Measurements from ENCODE around the gene WDR72.

DNA sequence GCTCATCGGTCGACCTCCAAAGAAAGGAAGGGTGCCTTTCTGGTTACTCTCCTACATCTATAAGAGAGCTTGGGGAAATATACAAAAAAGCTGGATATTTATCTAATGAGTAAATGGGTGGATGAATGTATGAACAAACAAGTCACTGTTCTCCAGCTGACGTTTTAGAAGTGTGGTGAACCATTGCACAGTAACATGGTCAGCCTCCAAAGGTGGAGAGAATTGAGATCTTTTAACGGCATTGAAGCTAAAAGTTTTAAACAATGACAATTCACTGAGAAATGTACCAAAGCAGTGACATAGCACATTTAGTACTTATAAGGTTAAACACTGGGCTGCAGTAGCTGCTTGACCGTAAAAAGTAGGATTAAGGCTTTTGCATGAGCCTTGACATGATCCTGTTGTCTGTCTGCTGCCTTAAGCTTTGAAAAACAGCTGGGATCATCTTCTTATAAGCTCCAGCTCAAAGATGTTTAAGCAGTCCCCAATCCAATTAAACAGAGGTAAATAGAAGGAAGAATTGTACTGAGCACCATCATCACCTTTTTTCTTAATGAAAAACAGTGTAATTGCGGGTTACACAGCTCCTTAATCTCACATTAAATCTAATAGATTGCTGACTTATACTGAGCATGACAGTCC lies 222.9 kb downstream of the WDR72 start:
- no peak for TF ChIP-seq CTCF (IDR thresholded peaks at IDR 0.05; ENCODE audit: low read depth, low read length, poor library complexity, severe bottlenecking)
- TF ChIP-seq EZH2phosphoT487 (IDR thresholded peaks at IDR 0.05; ENCODE audit: borderline replicate concordance, low read length), result no peak
